Measurements from ENCODE around the gene FBRSL1.

- no peak for TF ChIP-seq CTCF (IDR thresholded peaks at IDR 0.05; ENCODE audit: extremely low read depth in 1 of 2, insufficient read depth in 1 of 2, low read depth in 1 of 2, low read length in 2 of 2)
- no peak for TF ChIP-seq POLR2A (IDR thresholded peaks at IDR 0.05; ENCODE audit: low read depth, low read length)
- TF ChIP-seq POLR2AphosphoS5 (IDR thresholded peaks at IDR 0.05; ENCODE audit: insufficient read depth, low read depth, low read length): no peak
- TF ChIP-seq EZH2 (IDR thresholded peaks at IDR 0.05; ENCODE audit: borderline replicate concordance, low read depth, low read length, severe bottlenecking): no peak
- TF ChIP-seq JUN (IDR thresholded peaks at IDR 0.05; ENCODE audit: borderline replicate concordance, insufficient read depth, insufficient read length, low read depth): no peak
- no peak for TF ChIP-seq MAX (IDR thresholded peaks at IDR 0.05; ENCODE audit: insufficient read depth, insufficient read length)
Observed at GRCh38 chr12:132521712-132522292, 31.9 kb downstream of the FBRSL1 start.
